Stromal cell of bone marrow (primary cell): ENCODE measurements around the gene PCDHGB6.
"Not testable (repeated sequence)": the region's sequence is repeated elsewhere in the genome, so short reads cannot be mapped to it uniquely, and the experiment has no call there.

Experiments used
- DNase-seq: peaks from one replicate; pipeline ENCODE4 v3.0.0-alpha.2; 2012; ENCODE audit warnings: low read depth

Gene PCDHGB6

GRCh38 chr5:141419074-141419880 is 11.5 kb downstream of the PCDHGB6 start:
- no peak for DNase-seq

DNA sequence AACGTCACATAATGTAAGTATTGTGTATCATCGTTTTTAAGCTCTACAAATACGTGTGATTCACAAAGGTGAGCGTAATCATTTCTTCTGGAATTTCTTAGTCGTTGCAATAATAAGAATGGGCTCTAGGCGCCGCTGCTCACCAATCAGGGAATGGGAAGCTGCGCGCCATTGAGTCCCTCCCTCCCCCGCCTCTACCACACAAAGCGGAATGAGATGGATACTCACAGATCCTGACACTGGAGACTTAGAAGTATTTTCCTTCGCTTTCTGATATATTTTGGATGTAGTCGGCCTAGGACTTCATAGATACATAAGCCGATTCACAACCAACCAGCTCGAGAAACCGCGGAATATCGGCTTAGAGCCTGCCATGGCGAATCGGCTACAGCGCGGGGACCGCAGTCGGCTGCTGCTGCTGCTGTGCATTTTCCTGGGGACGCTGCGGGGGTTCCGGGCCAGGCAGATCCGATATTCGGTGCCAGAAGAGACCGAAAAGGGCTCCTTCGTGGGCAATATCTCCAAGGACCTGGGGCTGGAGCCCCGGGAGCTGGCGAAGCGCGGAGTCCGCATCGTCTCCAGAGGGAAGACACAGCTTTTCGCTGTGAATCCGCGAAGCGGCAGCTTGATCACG is 13.2 kb downstream of the PCDHGB6 start, which contains the start of gene PCDHGA11:
PCDHGA11 (plus strand) TSS at position 197 of the 634 bp plus-strand sequence; CDS start at position 374, 177 bp downstream.
- DNase-seq, result peak; percentile 47

DNA sequence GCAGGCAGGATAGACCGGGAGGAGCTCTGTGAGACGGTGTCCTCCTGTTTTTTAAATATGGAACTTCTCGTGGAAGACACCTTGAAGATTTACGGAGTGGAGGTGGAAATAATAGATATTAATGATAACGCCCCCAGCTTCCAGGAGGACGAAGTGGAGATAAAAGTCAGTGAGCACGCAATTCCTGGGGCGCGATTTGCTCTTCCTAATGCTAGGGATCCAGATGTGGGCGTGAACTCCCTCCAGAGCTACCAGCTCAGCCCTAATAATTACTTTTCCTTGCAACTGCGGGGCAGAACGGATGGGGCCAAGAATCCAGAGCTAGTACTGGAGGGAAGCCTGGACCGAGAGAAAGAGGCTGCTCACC is 13.7 kb downstream of the PCDHGB6 start:
- DNase-seq, result no peak

GRCh38 chr5:141422742-141423291 is 15.0 kb downstream of the PCDHGB6 start:
- DNase-seq, result no peak

GRCh38 chr5:141427783-141428426 is 20.1 kb downstream of the PCDHGB6 start:
- no peak for DNase-seq

DNA sequence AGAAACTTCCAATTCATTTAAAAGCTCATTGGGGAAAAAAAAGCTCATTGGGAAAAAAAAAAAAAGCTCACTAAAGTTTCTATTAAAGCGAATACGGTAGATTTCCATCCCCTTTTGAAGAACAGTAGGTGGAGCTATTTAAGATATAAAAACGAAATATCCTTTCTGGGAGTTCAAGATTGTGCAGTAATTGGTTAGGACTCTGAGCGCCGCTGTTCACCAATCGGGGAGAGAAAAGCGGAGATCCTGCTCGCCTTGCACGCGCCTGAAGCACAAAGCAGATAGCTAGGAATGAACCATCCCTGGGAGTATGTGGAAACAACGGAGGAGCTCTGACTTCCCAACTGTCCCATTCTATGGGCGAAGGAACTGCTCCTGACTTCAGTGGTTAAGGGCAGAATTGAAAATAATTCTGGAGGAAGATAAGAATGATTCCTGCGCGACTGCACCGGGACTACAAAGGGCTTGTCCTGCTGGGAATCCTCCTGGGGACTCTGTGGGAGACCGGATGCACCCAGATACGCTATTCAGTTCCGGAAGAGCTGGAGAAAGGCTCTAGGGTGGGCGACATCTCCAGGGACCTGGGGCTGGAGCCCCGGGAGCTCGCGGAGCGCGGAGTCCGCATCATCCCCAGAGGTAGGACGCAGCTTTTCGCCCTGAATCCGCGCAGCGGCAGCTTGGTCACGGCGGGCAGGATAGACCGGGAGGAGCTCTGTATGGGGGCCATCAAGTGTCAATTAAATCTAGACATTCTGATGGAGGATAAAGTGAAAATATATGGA is 22.7 kb downstream of the PCDHGB6 start, which contains the start of gene PCDHGA12:
PCDHGA12 (plus strand) TSS at position 176 of the 782 bp plus-strand sequence; CDS start at position 429, 253 bp downstream.
- DNase-seq, result peak; percentile 92

- DNase-seq, result no peak
These were observed 23.5 kb downstream of the PCDHGB6 start for GRCh38 chr5:141431286-141431685.

DNA sequence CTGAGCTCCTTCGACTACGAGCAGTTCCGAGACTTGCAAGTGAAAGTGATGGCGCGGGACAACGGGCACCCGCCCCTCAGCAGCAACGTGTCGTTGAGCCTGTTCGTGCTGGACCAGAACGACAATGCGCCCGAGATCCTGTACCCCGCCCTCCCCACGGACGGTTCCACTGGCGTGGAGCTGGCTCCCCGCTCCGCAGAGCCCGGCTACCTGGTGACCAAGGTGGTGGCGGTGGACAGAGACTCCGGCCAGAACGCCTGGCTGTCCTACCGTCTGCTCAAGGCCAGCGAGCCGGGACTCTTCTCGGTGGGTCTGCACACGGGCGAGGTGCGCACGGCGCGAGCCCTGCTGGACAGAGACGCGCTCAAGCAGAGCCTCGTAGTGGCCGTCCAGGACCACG is 24.5 kb downstream of the PCDHGB6 start:
- not testable (repeated sequence) for DNase-seq

DNA sequence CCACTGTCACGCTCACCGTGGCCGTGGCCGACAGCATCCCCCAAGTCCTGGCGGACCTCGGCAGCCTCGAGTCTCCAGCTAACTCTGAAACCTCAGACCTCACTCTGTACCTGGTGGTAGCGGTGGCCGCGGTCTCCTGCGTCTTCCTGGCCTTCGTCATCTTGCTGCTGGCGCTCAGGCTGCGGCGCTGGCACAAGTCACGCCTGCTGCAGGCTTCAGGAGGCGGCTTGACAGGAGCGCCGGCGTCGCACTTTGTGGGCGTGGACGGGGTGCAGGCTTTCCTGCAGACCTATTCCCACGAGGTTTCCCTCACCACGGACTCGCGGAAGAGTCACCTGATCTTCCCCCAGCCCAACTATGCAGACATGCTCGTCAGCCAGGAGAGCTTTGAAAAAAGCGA is 24.9 kb downstream of the PCDHGB6 start:
- not testable (repeated sequence) for DNase-seq

DNA sequence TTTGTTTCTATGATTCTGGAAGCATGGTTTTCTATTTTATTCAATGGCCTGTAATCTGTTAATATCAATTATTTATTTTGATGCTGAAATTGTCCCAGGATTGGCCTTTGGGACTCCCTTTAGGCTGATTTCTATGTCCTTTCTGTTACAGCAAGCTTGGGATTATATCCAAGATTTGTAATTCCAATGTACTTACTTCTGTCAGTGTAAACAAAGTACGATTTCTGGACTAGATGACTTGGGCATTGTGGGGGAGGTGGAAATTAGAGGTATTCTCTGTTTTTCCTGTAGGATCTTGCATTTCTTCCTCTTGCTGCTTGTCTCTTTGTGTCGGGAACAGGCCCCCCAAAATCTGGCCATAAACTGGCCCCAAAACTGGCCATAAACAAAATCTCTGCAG is 26.2 kb downstream of the PCDHGB6 start:
- DNase-seq, result no peak

GRCh38 chr5:141437221-141437620 is 29.4 kb downstream of the PCDHGB6 start:
- no peak for DNase-seq

DNA sequence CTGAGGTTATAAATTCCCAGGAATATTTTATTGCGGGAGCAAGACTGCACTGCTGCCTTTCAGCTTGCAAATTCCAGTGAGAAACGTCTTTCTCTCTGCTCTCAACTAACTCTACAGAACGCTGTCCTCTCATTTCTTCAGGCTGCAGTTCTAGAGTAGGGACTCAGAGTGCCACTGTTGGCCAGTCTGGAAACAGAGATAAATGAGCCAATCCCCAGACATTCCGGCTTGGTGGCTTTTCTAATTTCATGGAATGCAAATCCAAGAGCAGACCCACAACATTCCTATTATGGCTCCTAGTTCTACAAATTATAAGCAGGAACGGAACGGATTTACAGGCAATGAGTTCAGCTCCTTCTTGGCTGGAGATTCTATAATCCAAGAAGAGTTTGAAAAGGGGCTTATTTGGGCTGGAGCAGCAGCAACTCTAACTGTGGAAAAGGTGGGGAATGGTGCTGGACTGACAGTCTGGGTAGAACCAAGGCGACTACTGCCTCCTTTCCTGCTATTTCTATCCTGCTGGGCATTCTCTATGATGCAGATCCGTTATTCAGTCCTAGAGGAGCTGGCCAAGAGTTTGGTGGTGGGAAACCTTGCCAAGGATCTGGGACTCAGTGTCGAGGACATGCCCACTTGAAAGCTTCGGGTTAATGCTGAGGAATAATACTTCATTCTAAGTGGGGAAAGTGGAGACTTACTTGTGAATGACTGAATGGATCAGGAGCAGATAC is 31.8 kb downstream of the PCDHGB6 start:
- DNase-seq, result no peak

GRCh38 chr5:141440341-141440740 is 32.5 kb downstream of the PCDHGB6 start:
- no peak for DNase-seq

DNA sequence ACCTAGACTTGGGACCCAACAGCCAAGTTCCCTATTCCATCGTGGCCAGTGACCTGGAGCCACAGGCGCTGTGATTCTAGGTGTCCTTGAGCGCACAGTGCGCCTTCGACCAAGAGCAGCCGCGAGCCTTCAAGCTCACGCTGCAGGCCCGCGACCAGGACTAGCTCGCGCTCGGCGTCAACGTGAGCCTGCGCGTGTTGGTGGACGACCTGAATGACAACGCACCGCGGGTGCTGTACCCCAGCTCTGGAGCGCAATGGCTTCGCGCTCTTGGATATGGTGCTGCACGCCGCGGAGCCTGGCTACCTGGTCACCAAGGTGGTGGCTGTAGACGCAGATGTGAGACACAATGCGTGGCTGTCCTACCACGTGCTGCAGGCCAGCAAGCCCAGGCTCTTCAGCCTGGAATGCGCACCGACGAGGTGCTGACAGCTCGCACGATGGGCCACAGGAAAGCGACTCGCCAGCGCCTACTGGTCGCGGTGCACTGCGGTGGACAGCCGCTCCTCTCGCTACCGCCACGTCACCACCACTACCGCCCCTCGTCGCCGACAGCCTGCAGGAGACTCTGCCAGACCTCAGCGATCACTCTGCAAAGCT is 33.9 kb downstream of the PCDHGB6 start:
- DNase-seq, result no peak
